Vagina (tissue), 2 donors: ENCODE results near the gene CGB3.

ENCODE experiments used
- CTCF ChIP-seq, 3 experiments: fragments of 450-650 bp in 2 of 3; fragments of 200-600 bp in 1 of 3; sonication (generic) in 1 of 3; IDR thresholded peaks; one replicate each; pipeline ENCODE4 v1.5.1; 2017 to 2019; ENCODE audit warnings: antibody characterized with exemption in 3 of 3, mild to moderate bottlenecking in 2 of 3, moderate library complexity in 2 of 3
- POLR2A ChIP-seq, 2 donors: fragments of 450-650 bp; IDR thresholded peaks; one replicate each; pipeline ENCODE4 v1.6.1; 2017; ENCODE audit warnings: antibody characterized with exemption in 2 of 2, mild to moderate bottlenecking in 2 of 2, moderate library complexity in 2 of 2
- POLR2AphosphoS5 ChIP-seq, 2 donors: sonication (generic); formaldehyde crosslinking; IDR thresholded peaks; one replicate each; pipeline ENCODE4 v1.9.0; 2017; ENCODE audit warnings: antibody characterized with exemption in 2 of 2, mild to moderate bottlenecking in 2 of 2, low read depth in 1 of 2; ENCODE audit not compliant: insufficient read depth in 1 of 2

DNA sequence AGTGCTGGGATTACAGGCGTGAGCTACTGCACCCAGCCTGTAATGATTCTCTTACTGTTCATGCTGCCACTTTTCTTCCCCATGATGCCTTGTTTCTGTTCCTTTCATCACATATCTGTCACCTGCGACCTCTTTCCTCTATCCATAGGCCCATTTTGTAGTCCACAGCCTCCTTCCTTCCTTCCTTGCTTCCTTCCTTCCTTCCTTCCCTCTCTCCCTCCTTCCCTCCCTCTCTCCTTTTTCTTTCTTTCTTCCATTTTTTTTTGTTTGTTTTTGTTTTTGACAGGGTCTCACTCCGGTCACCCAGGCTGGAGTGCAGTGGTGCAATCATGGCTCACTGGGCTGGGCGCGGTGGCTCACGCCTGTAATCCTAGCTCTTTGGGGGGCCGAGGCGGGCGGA is 35.3 kb downstream of the CGB3 start:
- TF ChIP-seq CTCF (IDR thresholded peaks at IDR 0.05) (no peak), POLR2A (IDR thresholded peaks at IDR 0.05) (no peak), POLR2AphosphoS5 (IDR thresholded peaks at IDR 0.05; ENCODE audit: insufficient read depth in 1 of 2, low read depth in 1 of 2) (no peak)
